Adrenal gland (tissue), 12 donors: ENCODE results near the gene GRIA4. TPM values are rescaled to one million over a fixed set of nuclear protein-coding genes. Genes with fewer than 3 reads are reported as not detected.

ENCODE experiments used
- DNase-seq, 7 donors: peaks; one replicate each; pipeline ENCODE4 v3.0.0-alpha.2; 2019 to 2020
- H3K27ac ChIP-seq, 5 donors: fragments of 200-600 bp; sonication (generic) in 4 of 5; 1 replicate in 3 of 5; 2 replicates in 2 of 5; pipeline versions ENCODE4 v1.5.1 to v1.8.0; 2016 to 2020; ENCODE audit warnings: mild to moderate bottlenecking in 1 of 5
- H3K27me3 ChIP-seq: fragments of 200-600 bp; 2 replicates; pipeline ENCODE4 v1.8.0; 2021
- H3K36me3 ChIP-seq, 2 donors: fragments of 200-600 bp; replicated peaks in 1 of 2; 1 replicate in 1 of 2; 2 replicates in 1 of 2; pipeline versions ENCODE4 v1.5.1 to v1.8.0; 2018 to 2022
- H3K4me1 ChIP-seq, 2 donors: fragments of 200-600 bp; replicated peaks in 1 of 2; 1 replicate in 1 of 2; 2 replicates in 1 of 2; pipeline versions ENCODE4 v1.5.1 to v1.8.0; 2018 to 2021
- H3K4me3 ChIP-seq, 4 donors: fragments of 200-600 bp; sonication (generic) in 3 of 4; one replicate each; pipeline ENCODE4 v1.5.1; 2016 to 2018
- H3K9me3 ChIP-seq, 3 donors: fragments of 200-600 bp; sonication (generic) in 1 of 3; replicated peaks in 1 of 3; 1 replicate in 2 of 3; 2 replicates in 1 of 3; pipeline versions ENCODE4 v1.5.1 to v1.8.0; 2016 to 2021
- POLR2A ChIP-seq, 2 donors: fragments of 450-650 bp; IDR thresholded peaks; one replicate each; pipeline ENCODE4 v1.6.1; 2017; ENCODE audit warnings: antibody characterized with exemption in 2 of 2, mild to moderate bottlenecking in 2 of 2, moderate library complexity in 1 of 2
- WGBS, 4 donors: extraction: QIAGEN DNeasy Blood & Tissue Kit in 2 of 4; methylation state at CpG; one replicate each; pipeline versions ENCODE4 v1.1.5 to v1.1.7; 2013 to 2017; 5-methylcytosine and 5-hydroxymethylcytosine counted together
- intact Hi-C, 2 donors: fragments of 100-400 bp; cut with DNase I; formaldehyde crosslinking; loops; one replicate each; pipeline versions ENCODE4 v1.14.1 to v1.15.0; 2022 to 2023
- polyA plus RNA-seq, 3 donors: library from polyadenylated mRNA; stranded (reverse); fragments of 200-250 nt in 2 of 3; fragments of 350-450 nt in 1 of 3; fragmentation: Illumina TruSeq in 1 of 3; extraction: RNeasy Lipid Tissue Mini Kit (QIAGEN cat#74804) in 1 of 3; gene quantifications; one replicate each; pipeline ENCODE4 v1.2.3, GENCODE V29; 2013 to 2014
- total RNA-seq, 9 donors: library from RNA; depleted of rRNA in 4 of 9; stranded (reverse); fragments of >200 nt in 4 of 9; fragments of 120-200 nt in 1 of 9; fragmentation: NEBNext Ultra II Directional in 1 of 9; extraction: Animal tissue kit (Norgen Biotek cat#: 25700) in 1 of 9; gene quantifications; one replicate each; pipeline versions ENCODE4 v1.1.0 to v1.2.4, GENCODE V29; 2013 to 2023
- TF ChIP-seq, protein P1 (sequence below), 6 experiments: fragments of 450-650 bp in 4 of 6; fragments of 200-600 bp in 2 of 6; sonication (generic) in 1 of 6; IDR thresholded peaks; 1 replicate in 5 of 6; 2 replicates in 1 of 6; pipeline versions ENCODE4 v1.5.1 to v1.8.0; 2016 to 2021; ENCODE audit warnings: antibody characterized with exemption in 6 of 6, mild to moderate bottlenecking in 2 of 6, moderate library complexity in 1 of 6
- donor health status: healthy with polysubstance abuse.
- donor health status: Bipolar disorder and iron deficiency.
- donor health status: DM: yes; HTN: yes; CAD: no.
- donor health status: DM: no; HTN: no; CAD: no.
- donor health status: DM: no; HTN: no; CAD: no.
- donor health status: DM: yes; HTN: yes; CAD: no.

The GRIA4 gene
- total and polyA plus RNA-seq, 12 donors, result 0.16 to 6.2 (median 2.0) TPM; not detected in 3

DNA sequence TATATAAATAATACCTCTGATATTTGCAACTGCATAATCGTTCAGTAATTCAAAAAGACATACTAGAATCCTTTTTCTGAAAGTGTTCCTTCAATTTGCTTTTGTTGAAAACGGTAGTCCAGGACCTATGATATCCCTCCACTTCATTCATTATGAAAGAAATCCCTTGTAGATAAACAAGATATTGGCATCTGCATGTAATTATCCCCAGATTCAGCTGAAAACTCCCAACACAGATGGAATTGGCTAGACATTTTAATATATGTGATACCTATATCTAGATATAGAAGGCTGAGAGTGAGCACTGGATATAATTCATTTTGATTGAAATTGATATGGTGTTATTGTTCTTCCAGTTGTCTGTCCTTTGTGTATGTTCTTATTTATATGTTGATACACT is 302.8 kb downstream of the GRIA4 start:
- no peak for DNase-seq
- Histone ChIP-seq H3K27ac (no peak overlapping the region), H3K4me3 (no peak overlapping the region), H3K27me3 (no peaks in the 10 kb centered on the region), H3K36me3 (no peaks in the 10 kb centered on the region), H3K4me1 (no peaks in the 10 kb centered on the region), H3K9me3 (no peaks in the 10 kb centered on the region)
- intact Hi-C loops, result no loop called here
- TF ChIP-seq, protein P1, sequence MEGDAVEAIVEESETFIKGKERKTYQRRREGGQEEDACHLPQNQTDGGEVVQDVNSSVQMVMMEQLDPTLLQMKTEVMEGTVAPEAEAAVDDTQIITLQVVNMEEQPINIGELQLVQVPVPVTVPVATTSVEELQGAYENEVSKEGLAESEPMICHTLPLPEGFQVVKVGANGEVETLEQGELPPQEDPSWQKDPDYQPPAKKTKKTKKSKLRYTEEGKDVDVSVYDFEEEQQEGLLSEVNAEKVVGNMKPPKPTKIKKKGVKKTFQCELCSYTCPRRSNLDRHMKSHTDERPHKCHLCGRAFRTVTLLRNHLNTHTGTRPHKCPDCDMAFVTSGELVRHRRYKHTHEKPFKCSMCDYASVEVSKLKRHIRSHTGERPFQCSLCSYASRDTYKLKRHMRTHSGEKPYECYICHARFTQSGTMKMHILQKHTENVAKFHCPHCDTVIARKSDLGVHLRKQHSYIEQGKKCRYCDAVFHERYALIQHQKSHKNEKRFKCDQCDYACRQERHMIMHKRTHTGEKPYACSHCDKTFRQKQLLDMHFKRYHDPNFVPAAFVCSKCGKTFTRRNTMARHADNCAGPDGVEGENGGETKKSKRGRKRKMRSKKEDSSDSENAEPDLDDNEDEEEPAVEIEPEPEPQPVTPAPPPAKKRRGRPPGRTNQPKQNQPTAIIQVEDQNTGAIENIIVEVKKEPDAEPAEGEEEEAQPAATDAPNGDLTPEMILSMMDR (IDR thresholded peaks at IDR 0.05), result no peak
- TF ChIP-seq POLR2A (IDR thresholded peaks at IDR 0.05), result no peak
- WGBS, 4 donors, result 64 to 82% (median 68%) methylated on average over 2 of the region's 2 CpGs

DNA sequence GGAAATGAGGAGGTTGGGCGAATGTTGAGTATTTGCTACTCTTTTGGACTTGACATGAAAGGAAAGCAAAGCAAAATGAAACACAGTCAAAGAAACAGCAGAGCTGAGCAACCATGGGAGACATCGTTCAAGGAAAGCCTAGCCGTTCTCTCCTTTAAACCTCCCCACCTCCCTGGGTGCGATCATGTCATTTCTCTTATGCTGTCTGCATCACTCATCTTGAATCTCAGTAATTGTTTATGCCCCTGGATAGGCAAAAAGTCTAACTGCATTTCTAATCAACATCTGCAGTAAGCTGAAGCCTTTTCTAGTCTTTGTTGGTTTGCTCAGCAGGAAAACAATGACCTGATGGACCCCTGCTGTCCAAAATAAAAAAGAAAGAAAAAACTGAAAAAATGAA is 305.1 kb downstream of the GRIA4 start:
- intact Hi-C loops, result no loop called here

DNA sequence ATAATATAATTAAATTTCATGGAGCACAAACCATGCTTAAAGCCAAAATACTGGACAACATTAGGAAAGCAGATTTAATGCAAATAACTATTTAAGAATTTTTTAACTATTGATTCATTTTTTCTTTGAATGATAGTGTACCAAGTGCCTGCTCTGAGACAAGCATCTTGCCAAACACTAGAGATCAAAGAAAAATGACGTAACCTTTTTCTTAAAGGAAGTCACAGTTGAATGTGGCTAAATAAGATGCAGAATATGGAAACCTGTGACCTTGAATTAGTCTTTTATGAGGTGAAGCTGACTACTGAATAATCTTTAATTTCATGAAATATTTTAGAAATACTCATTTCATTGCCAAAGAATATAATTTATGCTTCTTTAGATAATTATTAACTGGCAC is 308.2 kb downstream of the GRIA4 start:
- Histone ChIP-seq H3K9me3 (no peaks in the 10 kb centered on the region), H3K27me3 (no peaks in the 10 kb centered on the region), H3K27ac (no peak overlapping the region), H3K4me3 (no peak overlapping the region), H3K36me3 (no peaks in the 10 kb centered on the region), H3K4me1 (no peaks in the 10 kb centered on the region)
- DNase-seq, result no peak
- WGBS, 4 donors, result 63 to 71% (median 66%) methylated on average over 1 of the region's 1 CpG
- intact Hi-C loops, result no loop called here
- TF ChIP-seq, protein P1 (IDR thresholded peaks at IDR 0.05), result no peak
- TF ChIP-seq POLR2A (IDR thresholded peaks at IDR 0.05), result no peak

More for the DNA sequence above, 305.1 kb downstream of the GRIA4 start:
- Histone ChIP-seq H3K27me3 (no peaks in the 10 kb centered on the region), H3K4me1 (no peaks in the 10 kb centered on the region), H3K36me3 (no peaks in the 10 kb centered on the region), H3K4me3 (no peak overlapping the region), H3K9me3 (no peaks in the 10 kb centered on the region), H3K27ac (no peak overlapping the region)
- no peak for DNase-seq
- TF ChIP-seq, protein P1 (IDR thresholded peaks at IDR 0.05), result no peak
- no peak for TF ChIP-seq POLR2A (IDR thresholded peaks at IDR 0.05)
- WGBS, 4 donors, result 78 to 81% (median 80%) methylated on average over 4 of the region's 4 CpGs

GRCh38 chr11:105918600-105918999 is 308.7 kb downstream of the GRIA4 start:
- Histone ChIP-seq H3K4me1 (no peaks in the 10 kb centered on the region), H3K4me3 (no peak overlapping the region), H3K36me3 (no peaks in the 10 kb centered on the region), H3K9me3 (no peaks in the 10 kb centered on the region), H3K27me3 (no peaks in the 10 kb centered on the region), H3K27ac (no peak overlapping the region)
- DNase-seq, result no peak
- TF ChIP-seq POLR2A (IDR thresholded peaks at IDR 0.05), result no peak
- TF ChIP-seq, protein P1 (IDR thresholded peaks at IDR 0.05), result no peak
- intact Hi-C loops, result no loop called here
